Mesodermal cell (in vitro differentiated cells): ENCODE measurements around the gene ZBTB16.

Experiments used
- H3K27ac ChIP-seq: 2 replicates; pipeline ENCODE4 v1.7.0; 2013; ENCODE audit warnings: mild to moderate bottlenecking, low read depth, low read length, moderate library complexity; ENCODE audit not compliant: severe bottlenecking
- H3K36me3 ChIP-seq: 2 replicates; pipeline ENCODE4 v1.7.1; 2013; ENCODE audit warnings: mild to moderate bottlenecking, low read length, moderate library complexity; ENCODE audit not compliant: control insufficient read depth, insufficient read depth
- H3K4me1 ChIP-seq: one replicate; pipeline ENCODE4 v1.7.1; 2013; ENCODE audit warnings: mild to moderate bottlenecking, low read length; ENCODE audit not compliant: insufficient read depth, control insufficient read depth, poor library complexity, severe bottlenecking
- H3K4me3 ChIP-seq: 2 replicates; pipeline ENCODE4 v1.7.0; 2013; ENCODE audit warnings: low read length, control low read depth, mild to moderate bottlenecking; ENCODE audit not compliant: insufficient read depth, poor library complexity, severe bottlenecking; ENCODE audit errors: extremely low read depth
- H3K9me3 ChIP-seq: 2 replicates; pipeline ENCODE4 v1.7.1; 2013; ENCODE audit warnings: mild to moderate bottlenecking, low read length, moderate library complexity; ENCODE audit not compliant: control insufficient read depth
- WGBS, 2 experiments: methylation state at CpG; one replicate each; pipeline ENCODE4 v1.1.5; 2013; ENCODE audit warnings: missing lambda C conversion rate in 2 of 2; ENCODE audit not compliant: insufficient coverage in 2 of 2; 5-methylcytosine and 5-hydroxymethylcytosine counted together

ZBTB16 gene

GRCh38 chr11:114246321-114247069, 187.0 kb downstream of the ZBTB16 start:
- Histone ChIP-seq H3K4me1 (no peaks in the 10 kb centered on the region), H3K36me3 (no peaks in the 10 kb centered on the region), H3K4me3 (no peak overlapping the region), H3K27ac (no peak overlapping the region), H3K9me3 (no peaks in the 10 kb centered on the region)
- WGBS, 2 experiments: 88 to 95% methylated on average over 5 to 6 of the region's 8 CpGs

- Histone ChIP-seq H3K4me1 (no peaks in the 10 kb centered on the region), H3K9me3 (no peaks in the 10 kb centered on the region), H3K36me3 (no peaks in the 10 kb centered on the region), H3K27ac (no peak overlapping the region), H3K4me3 (no peak overlapping the region)
- 95 to 96% methylated on average over 10 to 11 of the region's 11 CpGs for WGBS, 2 experiments
Measured at GRCh38 chr11:114247070-114247789, 187.7 kb downstream of the ZBTB16 start.

GRCh38 chr11:114250180-114250579, 190.7 kb downstream of the ZBTB16 start:
- 95 to 97% methylated on average over 11 to 17 of the region's 17 CpGs for WGBS, 2 experiments
- Histone ChIP-seq H3K36me3 (no peaks in the 10 kb centered on the region), H3K4me1 (no peaks in the 10 kb centered on the region), H3K4me3 (no peak overlapping the region), H3K27ac (no peak overlapping the region), H3K9me3 (no peaks in the 10 kb centered on the region)

- 78 to 79% methylated on average over 10 to 11 of the region's 14 CpGs for WGBS, 2 experiments
- Histone ChIP-seq H3K9me3 (no peaks in the 10 kb centered on the region), H3K27ac (no peak overlapping the region), H3K4me3 (no peak overlapping the region), H3K36me3 (no peaks in the 10 kb centered on the region), H3K4me1 (no peaks in the 10 kb centered on the region)
Measured at GRCh38 chr11:114250993-114251814, 191.7 kb downstream of the ZBTB16 start.

- no peaks in the 10 kb centered on the region for H3K9me3 ChIP-seq
- no peaks in the 10 kb centered on the region for H3K4me1 ChIP-seq
- H3K4me3 ChIP-seq: no peak overlapping the region
- 50 to 82% methylated on average over 3 to 8 of the region's 9 CpGs for WGBS, 2 experiments
- H3K27ac ChIP-seq: no peak overlapping the region
- no peaks in the 10 kb centered on the region for H3K36me3 ChIP-seq
Measured at GRCh38 chr11:114251815-114252337, 192.4 kb downstream of the ZBTB16 start.

GRCh38 chr11:114252767-114253166, 193.3 kb downstream of the ZBTB16 start:
- H3K4me1 ChIP-seq: peaks cover 5% of the 10 kb centered on the region
- no peak overlapping the region for H3K4me3 ChIP-seq
- H3K9me3 ChIP-seq: no peaks in the 10 kb centered on the region
- no peak overlapping the region for H3K27ac ChIP-seq
- WGBS, 2 experiments: 93 to 97% methylated on average over 3 to 4 of the region's 9 CpGs
- no peaks in the 10 kb centered on the region for H3K36me3 ChIP-seq

GRCh38 chr11:114253771-114254170, 194.3 kb downstream of the ZBTB16 start:
- peaks cover 11% of the 10 kb centered on the region for H3K4me1 ChIP-seq
- no peaks in the 10 kb centered on the region for H3K9me3 ChIP-seq
- no peak overlapping the region for H3K4me3 ChIP-seq
- H3K36me3 ChIP-seq: no peaks in the 10 kb centered on the region
- no peak overlapping the region for H3K27ac ChIP-seq
- WGBS, 2 experiments: 74 to 81% methylated on average over 2 of the region's 2 CpGs

GRCh38 chr11:114254571-114255146, 195.1 kb downstream of the ZBTB16 start:
- H3K9me3 ChIP-seq: no peaks in the 10 kb centered on the region
- H3K4me3 ChIP-seq: no peak overlapping the region
- H3K27ac ChIP-seq: no peak overlapping the region
- peaks cover 11% of the 10 kb centered on the region for H3K4me1 ChIP-seq
- H3K36me3 ChIP-seq: no peaks in the 10 kb centered on the region
- 89 to 96% methylated on average over 5 to 7 of the region's 14 CpGs for WGBS, 2 experiments

GRCh38 chr11:114255289-114255688, 195.8 kb downstream of the ZBTB16 start:
- 53 to 72% methylated on average over 4 to 5 of the region's 11 CpGs for WGBS, 2 experiments

More at GRCh38 chr11:114255289-114255688, 195.8 kb downstream of the ZBTB16 start:
- no peak overlapping the region for H3K27ac ChIP-seq
- H3K36me3 ChIP-seq: no peaks in the 10 kb centered on the region
- H3K4me1 ChIP-seq: peaks cover 11% of the 10 kb centered on the region
- H3K9me3 ChIP-seq: no peaks in the 10 kb centered on the region
- no peak overlapping the region for H3K4me3 ChIP-seq
